SK-N-SH treated with all-trans-retinoic acid at 6 μM for 48 hours (cell line): Measurements from ENCODE around the gene EPHA6.

Source experiments
- ATAC-seq: fragments of 200-7000 bp; cut with Tn5 transposase; 3 replicates; pipeline ENCODE4 v1.9.1; 2020; ENCODE audit warnings: mild to moderate bottlenecking, moderate library complexity
- ARNTL ChIP-seq: fragments of 450-650 bp; formaldehyde crosslinking; IDR thresholded peaks from 2 replicates; pipeline ENCODE4 v1.5.0; 2020; ENCODE audit warnings: low read depth, mild to moderate bottlenecking, moderate library complexity, borderline replicate concordance
- BACH2 ChIP-seq: fragments of 250-450 bp; sonication (Bioruptor Pico); IDR thresholded peaks from 2 replicates; pipeline ENCODE4 v1.9.0; 2021; ENCODE audit warnings: mild to moderate bottlenecking, borderline replicate concordance
- CSDC2 ChIP-seq: fragments of 250-450 bp; sonication (Bioruptor Pico); IDR thresholded peaks from 2 replicates; pipeline ENCODE4 v1.5.0; 2020; ENCODE audit warnings: mild to moderate bottlenecking, moderate library complexity
- ESRRG ChIP-seq: fragments of 250-450 bp; sonication (Bioruptor Pico); IDR thresholded peaks from 2 replicates; pipeline ENCODE4 v1.6.1; 2021; ENCODE audit warnings: mild to moderate bottlenecking
- GLIS3 ChIP-seq: fragments of 250-450 bp; sonication (Bioruptor Pico); IDR thresholded peaks from 2 replicates; pipeline ENCODE4 v1.5.0; 2020; ENCODE audit warnings: mild to moderate bottlenecking, moderate library complexity
- OSR1 ChIP-seq: fragments of 250-450 bp; sonication (Bioruptor Pico); IDR thresholded peaks from 2 replicates; pipeline ENCODE4 v1.8.0; 2022; ENCODE audit warnings: moderate library complexity, mild to moderate bottlenecking, inconsistent platforms
- PPARA ChIP-seq: fragments of 250-450 bp; sonication (Bioruptor Pico); IDR thresholded peaks from 2 replicates; pipeline ENCODE4 v1.5.0; 2020; ENCODE audit warnings: mild to moderate bottlenecking, borderline replicate concordance
- RARB ChIP-seq: fragments of 250-450 bp; sonication (Bioruptor Pico); IDR thresholded peaks from 2 replicates; pipeline ENCODE4 v1.8.0; 2021; ENCODE audit warnings: mild to moderate bottlenecking, moderate library complexity
- TCF4 ChIP-seq: fragments of 250-450 bp; sonication (Bioruptor Pico); IDR thresholded peaks from 2 replicates; pipeline ENCODE4 v1.8.0; 2021; ENCODE audit warnings: mild to moderate bottlenecking, moderate library complexity, borderline replicate concordance
- TOX ChIP-seq: fragments of 250-450 bp; sonication (Bioruptor Pico); IDR thresholded peaks from 2 replicates; pipeline ENCODE4 v1.8.0; 2021; ENCODE audit warnings: mild to moderate bottlenecking, moderate library complexity, borderline replicate concordance
- ZC3H10 ChIP-seq: fragments of 250-450 bp; sonication (Bioruptor Pico); IDR thresholded peaks from 2 replicates; pipeline ENCODE4 v1.5.1; 2021; ENCODE audit warnings: mild to moderate bottlenecking, moderate library complexity
- ZFP3 ChIP-seq: fragments of 250-450 bp; sonication (Bioruptor Pico); IDR thresholded peaks from 2 replicates; pipeline ENCODE4 v1.5.0; 2020; ENCODE audit warnings: mild to moderate bottlenecking, moderate library complexity
- ZFP30 ChIP-seq: fragments of 450-650 bp; formaldehyde crosslinking; IDR thresholded peaks from 2 replicates; pipeline ENCODE4 v1.5.0; 2022; ENCODE audit warnings: mild to moderate bottlenecking, moderate library complexity
- ZNF565 ChIP-seq: fragments of 450-650 bp; formaldehyde crosslinking; conservative IDR thresholded peaks from 2 replicates; pipeline ENCODE4 v1.5.0; 2020; ENCODE audit warnings: low read depth, mild to moderate bottlenecking, moderate library complexity
- ZNF8 ChIP-seq: fragments of 450-650 bp; formaldehyde crosslinking; IDR thresholded peaks from 2 replicates; pipeline ENCODE4 v1.5.0; 2020; ENCODE audit warnings: mild to moderate bottlenecking, moderate library complexity
- TF ChIP-seq, protein P1 (sequence below): fragments of 250-450 bp; sonication (Bioruptor Pico); IDR thresholded peaks from 2 replicates; pipeline ENCODE4 v1.5.1; 2021; ENCODE audit warnings: mild to moderate bottlenecking, moderate library complexity
- TF ChIP-seq, protein P2 (sequence below): fragments of 250-450 bp; sonication (Bioruptor Pico); IDR thresholded peaks from 2 replicates; pipeline ENCODE4 v1.8.0; 2021; ENCODE audit warnings: low read depth, mild to moderate bottlenecking, moderate library complexity, borderline replicate concordance
- TF ChIP-seq, protein P3 (sequence below): fragments of 250-450 bp; sonication (Bioruptor Pico); IDR thresholded peaks from 2 replicates; pipeline ENCODE4 v1.8.0; 2020; ENCODE audit warnings: mild to moderate bottlenecking, moderate library complexity, borderline replicate concordance
- TF ChIP-seq, protein P4 (sequence below): fragments of 250-450 bp; sonication (Bioruptor Pico); IDR thresholded peaks from 2 replicates; pipeline ENCODE4 v1.5.1; 2020; ENCODE audit warnings: low read depth, mild to moderate bottlenecking, moderate library complexity
- TF ChIP-seq, protein P5 (sequence below): fragments of 250-450 bp; sonication (Bioruptor Pico); IDR thresholded peaks from 2 replicates; pipeline ENCODE4 v1.5.0; 2020; ENCODE audit warnings: mild to moderate bottlenecking, moderate library complexity

EPHA6 gene

DNA sequence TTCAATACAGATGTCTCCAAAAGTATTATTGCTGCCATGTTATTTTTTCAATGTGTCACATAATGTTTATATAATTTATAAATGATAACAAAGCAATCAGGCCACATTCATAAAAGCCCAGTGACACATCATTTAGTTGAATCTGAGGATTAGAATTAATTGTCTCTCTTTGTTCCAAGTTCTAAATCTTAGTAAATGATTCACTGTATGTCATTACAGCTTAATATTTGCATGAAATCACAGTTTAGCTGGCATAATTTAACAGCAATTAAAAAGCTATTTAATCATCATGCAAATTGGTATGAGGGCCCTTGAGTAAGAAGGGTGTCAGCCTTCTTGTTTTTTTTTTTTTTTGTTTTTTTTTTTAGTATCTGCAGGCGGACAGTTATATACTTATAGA, 427.0 kb downstream of the EPHA6 start (continued):
- TF ChIP-seq ESRRG (CRISPR knock-in tag): no peak
- TF ChIP-seq CSDC2 (CRISPR knock-in tag): no peak
- TF ChIP-seq, protein P1, sequence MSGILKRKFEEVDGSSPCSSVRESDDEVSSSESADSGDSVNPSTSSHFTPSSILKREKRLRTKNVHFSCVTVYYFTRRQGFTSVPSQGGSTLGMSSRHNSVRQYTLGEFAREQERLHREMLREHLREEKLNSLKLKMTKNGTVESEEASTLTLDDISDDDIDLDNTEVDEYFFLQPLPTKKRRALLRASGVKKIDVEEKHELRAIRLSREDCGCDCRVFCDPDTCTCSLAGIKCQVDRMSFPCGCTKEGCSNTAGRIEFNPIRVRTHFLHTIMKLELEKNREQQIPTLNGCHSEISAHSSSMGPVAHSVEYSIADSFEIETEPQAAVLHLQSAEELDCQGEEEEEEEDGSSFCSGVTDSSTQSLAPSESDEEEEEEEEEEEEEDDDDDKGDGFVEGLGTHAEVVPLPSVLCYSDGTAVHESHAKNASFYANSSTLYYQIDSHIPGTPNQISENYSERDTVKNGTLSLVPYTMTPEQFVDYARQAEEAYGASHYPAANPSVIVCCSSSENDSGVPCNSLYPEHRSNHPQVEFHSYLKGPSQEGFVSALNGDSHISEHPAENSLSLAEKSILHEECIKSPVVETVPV: no peak

DNA sequence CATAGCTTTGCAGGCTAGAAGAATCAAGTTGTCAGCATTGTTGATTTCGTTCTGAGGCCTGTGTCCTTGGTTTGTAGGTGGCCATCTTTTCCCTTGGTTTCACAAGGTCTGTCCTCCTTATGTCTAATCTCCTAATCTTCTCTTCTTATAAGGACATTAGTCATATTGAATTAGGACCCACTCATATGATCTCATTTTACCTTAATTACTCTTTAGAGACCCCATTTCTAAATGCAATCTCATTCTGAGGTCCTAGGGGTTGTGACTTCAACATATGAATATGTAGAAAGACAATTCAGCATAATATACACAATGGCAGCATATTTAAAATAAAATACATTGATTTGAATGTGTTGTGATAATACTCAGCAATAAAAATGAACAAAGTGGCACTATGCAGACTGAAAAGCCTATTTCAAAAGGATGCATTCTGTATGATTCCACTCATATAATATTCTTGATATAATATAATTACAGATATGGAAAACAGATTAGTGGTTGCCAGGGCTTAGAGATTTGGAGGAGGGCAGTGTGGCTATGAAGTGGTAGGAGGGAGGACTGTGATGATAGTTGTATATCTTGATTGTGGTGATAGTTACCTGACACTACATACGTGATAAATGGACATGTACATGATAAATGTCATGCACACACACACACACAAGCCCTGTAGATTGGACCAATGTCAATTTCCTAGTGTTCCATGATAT, 431.0 kb downstream of the EPHA6 start:
- TF ChIP-seq, protein P2, sequence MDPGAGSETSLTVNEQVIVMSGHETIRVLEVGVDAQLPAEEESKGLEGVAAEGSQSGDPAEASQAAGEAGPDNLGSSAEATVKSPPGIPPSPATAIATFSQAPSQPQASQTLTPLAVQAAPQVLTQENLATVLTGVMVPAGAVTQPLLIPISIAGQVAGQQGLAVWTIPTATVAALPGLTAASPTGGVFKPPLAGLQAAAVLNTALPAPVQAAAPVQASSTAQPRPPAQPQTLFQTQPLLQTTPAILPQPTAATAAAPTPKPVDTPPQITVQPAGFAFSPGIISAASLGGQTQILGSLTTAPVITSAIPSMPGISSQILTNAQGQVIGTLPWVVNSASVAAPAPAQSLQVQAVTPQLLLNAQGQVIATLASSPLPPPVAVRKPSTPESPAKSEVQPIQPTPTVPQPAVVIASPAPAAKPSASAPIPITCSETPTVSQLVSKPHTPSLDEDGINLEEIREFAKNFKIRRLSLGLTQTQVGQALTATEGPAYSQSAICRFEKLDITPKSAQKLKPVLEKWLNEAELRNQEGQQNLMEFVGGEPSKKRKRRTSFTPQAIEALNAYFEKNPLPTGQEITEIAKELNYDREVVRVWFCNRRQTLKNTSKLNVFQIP (CRISPR knock-in tag): no peak
- TF ChIP-seq TCF4 (no peak), TOX (no peak), PPARA (CRISPR knock-in tag) (no peak), ARNTL (CRISPR knock-in tag) (no peak), ZNF565 (no peak), BACH2 (no peak), ZNF8 (CRISPR knock-in tag) (no peak), ZFP30 (CRISPR knock-in tag) (no peak), ESRRG (CRISPR knock-in tag) (no peak), ZFP3 (CRISPR knock-in tag) (no peak), ZC3H10 (no peak), OSR1 (CRISPR knock-in tag) (no peak)
- TF ChIP-seq, protein P3, sequence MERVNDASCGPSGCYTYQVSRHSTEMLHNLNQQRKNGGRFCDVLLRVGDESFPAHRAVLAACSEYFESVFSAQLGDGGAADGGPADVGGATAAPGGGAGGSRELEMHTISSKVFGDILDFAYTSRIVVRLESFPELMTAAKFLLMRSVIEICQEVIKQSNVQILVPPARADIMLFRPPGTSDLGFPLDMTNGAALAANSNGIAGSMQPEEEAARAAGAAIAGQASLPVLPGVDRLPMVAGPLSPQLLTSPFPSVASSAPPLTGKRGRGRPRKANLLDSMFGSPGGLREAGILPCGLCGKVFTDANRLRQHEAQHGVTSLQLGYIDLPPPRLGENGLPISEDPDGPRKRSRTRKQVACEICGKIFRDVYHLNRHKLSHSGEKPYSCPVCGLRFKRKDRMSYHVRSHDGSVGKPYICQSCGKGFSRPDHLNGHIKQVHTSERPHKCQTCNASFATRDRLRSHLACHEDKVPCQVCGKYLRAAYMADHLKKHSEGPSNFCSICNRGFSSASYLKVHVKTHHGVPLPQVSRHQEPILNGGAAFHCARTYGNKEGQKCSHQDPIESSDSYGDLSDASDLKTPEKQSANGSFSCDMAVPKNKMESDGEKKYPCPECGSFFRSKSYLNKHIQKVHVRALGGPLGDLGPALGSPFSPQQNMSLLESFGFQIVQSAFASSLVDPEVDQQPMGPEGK (CRISPR knock-in tag): no peak
- TF ChIP-seq, protein P1: no peak
- TF ChIP-seq, protein P4, sequence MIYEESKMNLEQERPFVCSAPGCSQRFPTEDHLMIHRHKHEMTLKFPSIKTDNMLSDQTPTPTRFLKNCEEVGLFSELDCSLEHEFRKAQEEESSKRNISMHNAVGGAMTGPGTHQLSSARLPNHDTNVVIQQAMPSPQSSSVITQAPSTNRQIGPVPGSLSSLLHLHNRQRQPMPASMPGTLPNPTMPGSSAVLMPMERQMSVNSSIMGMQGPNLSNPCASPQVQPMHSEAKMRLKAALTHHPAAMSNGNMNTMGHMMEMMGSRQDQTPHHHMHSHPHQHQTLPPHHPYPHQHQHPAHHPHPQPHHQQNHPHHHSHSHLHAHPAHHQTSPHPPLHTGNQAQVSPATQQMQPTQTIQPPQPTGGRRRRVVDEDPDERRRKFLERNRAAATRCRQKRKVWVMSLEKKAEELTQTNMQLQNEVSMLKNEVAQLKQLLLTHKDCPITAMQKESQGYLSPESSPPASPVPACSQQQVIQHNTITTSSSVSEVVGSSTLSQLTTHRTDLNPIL: no peak
- TF ChIP-seq, protein P5, sequence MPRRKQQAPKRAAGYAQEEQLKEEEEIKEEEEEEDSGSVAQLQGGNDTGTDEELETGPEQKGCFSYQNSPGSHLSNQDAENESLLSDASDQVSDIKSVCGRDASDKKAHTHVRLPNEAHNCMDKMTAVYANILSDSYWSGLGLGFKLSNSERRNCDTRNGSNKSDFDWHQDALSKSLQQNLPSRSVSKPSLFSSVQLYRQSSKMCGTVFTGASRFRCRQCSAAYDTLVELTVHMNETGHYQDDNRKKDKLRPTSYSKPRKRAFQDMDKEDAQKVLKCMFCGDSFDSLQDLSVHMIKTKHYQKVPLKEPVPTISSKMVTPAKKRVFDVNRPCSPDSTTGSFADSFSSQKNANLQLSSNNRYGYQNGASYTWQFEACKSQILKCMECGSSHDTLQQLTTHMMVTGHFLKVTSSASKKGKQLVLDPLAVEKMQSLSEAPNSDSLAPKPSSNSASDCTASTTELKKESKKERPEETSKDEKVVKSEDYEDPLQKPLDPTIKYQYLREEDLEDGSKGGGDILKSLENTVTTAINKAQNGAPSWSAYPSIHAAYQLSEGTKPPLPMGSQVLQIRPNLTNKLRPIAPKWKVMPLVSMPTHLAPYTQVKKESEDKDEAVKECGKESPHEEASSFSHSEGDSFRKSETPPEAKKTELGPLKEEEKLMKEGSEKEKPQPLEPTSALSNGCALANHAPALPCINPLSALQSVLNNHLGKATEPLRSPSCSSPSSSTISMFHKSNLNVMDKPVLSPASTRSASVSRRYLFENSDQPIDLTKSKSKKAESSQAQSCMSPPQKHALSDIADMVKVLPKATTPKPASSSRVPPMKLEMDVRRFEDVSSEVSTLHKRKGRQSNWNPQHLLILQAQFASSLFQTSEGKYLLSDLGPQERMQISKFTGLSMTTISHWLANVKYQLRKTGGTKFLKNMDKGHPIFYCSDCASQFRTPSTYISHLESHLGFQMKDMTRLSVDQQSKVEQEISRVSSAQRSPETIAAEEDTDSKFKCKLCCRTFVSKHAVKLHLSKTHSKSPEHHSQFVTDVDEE (CRISPR knock-in tag): no peak
- no peak for ATAC-seq

DNA sequence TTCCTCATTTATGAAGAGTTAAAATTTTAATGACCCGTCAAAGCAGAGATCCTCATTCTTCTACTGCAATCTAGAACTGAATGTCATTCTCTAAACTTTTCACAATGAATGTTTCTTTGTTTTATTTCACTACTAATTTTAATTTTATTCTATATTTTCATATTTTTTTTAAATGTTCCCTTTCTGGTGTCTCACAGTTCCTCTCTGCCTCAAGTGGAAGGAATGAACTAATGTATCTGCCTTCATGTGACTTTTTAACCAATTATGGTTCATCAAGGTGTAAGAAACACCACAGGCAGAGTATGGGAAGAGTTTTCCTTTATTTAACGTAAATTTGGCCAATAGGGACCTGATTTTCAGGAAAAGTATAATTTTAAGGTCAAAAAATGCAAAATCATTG, 441.7 kb downstream of the EPHA6 start:
- TF ChIP-seq, protein P5 (CRISPR knock-in tag): no peak
- TF ChIP-seq TOX (no peak), BACH2 (no peak), ZNF565 (no peak), RARB (no peak), ARNTL (CRISPR knock-in tag) (no peak), CSDC2 (CRISPR knock-in tag) (no peak), GLIS3 (no peak), ZC3H10 (no peak), ZFP30 (CRISPR knock-in tag) (no peak)
- TF ChIP-seq, protein P1: no peak
- TF ChIP-seq, all 23 proteins: peak for 0
- ATAC-seq: no peak
